ENCODE measurements around the gene ARSK. TPM values are rescaled to one million over a fixed set of nuclear protein-coding genes. Genes with fewer than 3 reads are reported as not detected.

Gene ARSK
- total and polyA plus RNA-seq, 2 experiments from 2014 or later, result 23.2 to 40.8 TPM

GRCh38 chr5:95630394-95630917 is 75.6 kb downstream of the ARSK start (continued):
- TF ChIP-seq, protein P1, sequence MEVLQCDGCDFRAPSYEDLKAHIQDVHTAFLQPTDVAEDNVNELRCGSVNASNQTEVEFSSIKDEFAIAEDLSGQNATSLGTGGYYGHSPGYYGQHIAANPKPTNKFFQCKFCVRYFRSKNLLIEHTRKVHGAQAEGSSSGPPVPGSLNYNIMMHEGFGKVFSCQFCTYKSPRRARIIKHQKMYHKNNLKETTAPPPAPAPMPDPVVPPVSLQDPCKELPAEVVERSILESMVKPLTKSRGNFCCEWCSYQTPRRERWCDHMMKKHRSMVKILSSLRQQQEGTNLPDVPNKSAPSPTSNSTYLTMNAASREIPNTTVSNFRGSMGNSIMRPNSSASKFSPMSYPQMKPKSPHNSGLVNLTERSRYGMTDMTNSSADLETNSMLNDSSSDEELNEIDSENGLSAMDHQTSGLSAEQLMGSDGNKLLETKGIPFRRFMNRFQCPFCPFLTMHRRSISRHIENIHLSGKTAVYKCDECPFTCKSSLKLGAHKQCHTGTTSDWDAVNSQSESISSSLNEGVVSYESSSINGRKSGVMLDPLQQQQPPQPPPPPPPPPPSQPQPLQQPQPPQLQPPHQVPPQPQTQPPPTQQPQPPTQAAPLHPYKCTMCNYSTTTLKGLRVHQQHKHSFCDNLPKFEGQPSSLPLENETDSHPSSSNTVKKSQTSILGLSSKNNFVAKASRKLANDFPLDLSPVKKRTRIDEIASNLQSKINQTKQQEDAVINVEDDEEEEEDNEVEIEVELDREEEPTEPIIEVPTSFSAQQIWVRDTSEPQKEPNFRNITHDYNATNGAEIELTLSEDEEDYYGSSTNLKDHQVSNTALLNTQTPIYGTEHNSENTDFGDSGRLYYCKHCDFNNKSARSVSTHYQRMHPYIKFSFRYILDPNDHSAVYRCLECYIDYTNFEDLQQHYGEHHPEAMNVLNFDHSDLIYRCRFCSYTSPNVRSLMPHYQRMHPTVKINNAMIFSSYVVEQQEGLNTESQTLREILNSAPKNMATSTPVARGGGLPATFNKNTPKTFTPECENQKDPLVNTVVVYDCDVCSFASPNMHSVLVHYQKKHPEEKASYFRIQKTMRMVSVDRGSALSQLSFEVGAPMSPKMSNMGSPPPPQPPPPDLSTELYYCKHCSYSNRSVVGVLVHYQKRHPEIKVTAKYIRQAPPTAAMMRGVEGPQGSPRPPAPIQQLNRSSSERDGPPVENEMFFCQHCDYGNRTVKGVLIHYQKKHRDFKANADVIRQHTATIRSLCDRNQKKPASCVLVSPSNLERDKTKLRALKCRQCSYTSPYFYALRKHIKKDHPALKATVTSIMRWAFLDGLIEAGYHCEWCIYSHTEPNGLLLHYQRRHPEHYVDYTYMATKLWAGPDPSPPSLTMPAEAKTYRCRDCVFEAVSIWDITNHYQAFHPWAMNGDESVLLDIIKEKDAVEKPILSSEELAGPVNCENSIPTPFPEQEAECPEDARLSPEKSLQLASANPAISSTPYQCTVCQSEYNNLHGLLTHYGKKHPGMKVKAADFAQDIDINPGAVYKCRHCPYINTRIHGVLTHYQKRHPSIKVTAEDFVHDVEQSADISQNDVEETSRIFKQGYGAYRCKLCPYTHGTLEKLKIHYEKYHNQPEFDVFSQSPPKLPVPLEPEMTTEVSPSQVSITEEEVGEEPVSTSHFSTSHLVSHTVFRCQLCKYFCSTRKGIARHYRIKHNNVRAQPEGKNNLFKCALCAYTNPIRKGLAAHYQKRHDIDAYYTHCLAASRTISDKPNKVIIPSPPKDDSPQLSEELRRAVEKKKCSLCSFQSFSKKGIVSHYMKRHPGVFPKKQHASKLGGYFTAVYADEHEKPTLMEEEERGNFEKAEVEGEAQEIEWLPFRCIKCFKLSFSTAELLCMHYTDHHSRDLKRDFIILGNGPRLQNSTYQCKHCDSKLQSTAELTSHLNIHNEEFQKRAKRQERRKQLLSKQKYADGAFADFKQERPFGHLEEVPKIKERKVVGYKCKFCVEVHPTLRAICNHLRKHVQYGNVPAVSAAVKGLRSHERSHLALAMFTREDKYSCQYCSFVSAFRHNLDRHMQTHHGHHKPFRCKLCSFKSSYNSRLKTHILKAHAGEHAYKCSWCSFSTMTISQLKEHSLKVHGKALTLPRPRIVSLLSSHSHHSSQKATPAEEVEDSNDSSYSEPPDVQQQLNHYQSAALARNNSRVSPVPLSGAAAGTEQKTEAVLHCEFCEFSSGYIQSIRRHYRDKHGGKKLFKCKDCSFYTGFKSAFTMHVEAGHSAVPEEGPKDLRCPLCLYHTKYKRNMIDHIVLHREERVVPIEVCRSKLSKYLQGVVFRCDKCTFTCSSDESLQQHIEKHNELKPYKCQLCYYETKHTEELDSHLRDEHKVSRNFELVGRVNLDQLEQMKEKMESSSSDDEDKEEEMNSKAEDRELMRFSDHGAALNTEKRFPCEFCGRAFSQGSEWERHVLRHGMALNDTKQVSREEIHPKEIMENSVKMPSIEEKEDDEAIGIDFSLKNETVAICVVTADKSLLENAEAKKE (CRISPR knock-in tag; IDR thresholded peaks at IDR 0.05), result no peak

DNA sequence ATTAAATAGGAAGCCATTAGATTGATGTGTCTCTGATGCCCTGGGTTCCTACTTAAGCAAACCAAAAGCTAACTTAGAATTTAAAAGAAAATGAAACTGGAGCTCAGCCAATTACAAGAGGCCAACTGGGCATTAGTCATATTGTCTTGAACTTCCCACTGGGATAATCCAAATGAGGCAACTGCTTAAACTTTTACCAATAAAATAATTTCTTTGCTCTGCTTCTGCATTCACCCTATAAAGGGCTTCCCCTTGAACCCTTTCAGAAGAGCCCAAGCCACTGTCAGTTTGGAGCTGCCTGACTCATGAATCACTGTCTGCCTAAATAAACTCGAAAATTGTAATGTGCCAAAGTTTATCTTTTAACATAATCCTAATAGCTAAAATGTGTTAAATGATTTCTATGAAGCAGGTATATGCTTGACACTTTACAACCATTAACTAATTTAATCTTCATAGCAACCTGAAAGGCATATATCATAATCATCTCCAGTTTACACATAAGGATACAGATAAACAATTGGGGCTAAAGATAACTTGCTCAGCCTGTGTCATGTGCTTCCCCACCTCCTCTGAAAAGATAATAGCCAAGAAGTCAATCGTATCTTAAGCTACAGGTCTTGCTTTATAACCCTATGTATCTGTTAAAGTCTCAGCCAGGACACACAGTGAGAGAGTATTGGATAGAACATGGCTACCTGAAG is 76.5 kb downstream of the ARSK start:
- H3K27ac Mint-ChIP-seq, result no peak overlapping the region
- Histone ChIP-seq H3F3A (replicated peaks; ENCODE audit: low read depth) (no peaks in the 10 kb centered on the region), H2AFZ (no peak overlapping the region; the same call in 1 of the 2 replicates)
- no peak for TF ChIP-seq JUNB (IDR thresholded peaks at IDR 0.05; ENCODE audit: unreplicated experiment)
- TF ChIP-seq CREB1 (CRISPR knock-in tag; IDR thresholded peaks at IDR 0.05; ENCODE audit: low read depth), result no peak
- no peak for TF ChIP-seq CTCF (conservative IDR thresholded peaks at IDR 0.05; ENCODE audit: low read depth in 2 of 2)
- TF ChIP-seq, protein P2, sequence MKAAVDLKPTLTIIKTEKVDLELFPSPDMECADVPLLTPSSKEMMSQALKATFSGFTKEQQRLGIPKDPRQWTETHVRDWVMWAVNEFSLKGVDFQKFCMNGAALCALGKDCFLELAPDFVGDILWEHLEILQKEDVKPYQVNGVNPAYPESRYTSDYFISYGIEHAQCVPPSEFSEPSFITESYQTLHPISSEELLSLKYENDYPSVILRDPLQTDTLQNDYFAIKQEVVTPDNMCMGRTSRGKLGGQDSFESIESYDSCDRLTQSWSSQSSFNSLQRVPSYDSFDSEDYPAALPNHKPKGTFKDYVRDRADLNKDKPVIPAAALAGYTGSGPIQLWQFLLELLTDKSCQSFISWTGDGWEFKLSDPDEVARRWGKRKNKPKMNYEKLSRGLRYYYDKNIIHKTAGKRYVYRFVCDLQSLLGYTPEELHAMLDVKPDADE (IDR thresholded peaks at IDR 0.05), result no peak
- TF ChIP-seq EZH2 (IDR thresholded peaks at IDR 0.05; ENCODE audit: low read depth, unreplicated experiment), result no peak
- no peak for TF ChIP-seq STAT1 (IDR thresholded peaks at IDR 0.05; ENCODE audit: unreplicated experiment)

More for the DNA sequence above, 76.5 kb downstream of the ARSK start:
- H3K36me3 Mint-ChIP-seq (ENCODE audit: low read depth), result peaks cover 26% of the 10 kb centered on the region
- H3K9me2 ChIP-seq (ENCODE audit: insufficient read depth), result 0 out of 2 replicates have a peak, but pooled peaks cover 11% of the 10 kb centered on the region
- no peak overlapping the region for H3K4me3 Mint-ChIP-seq
- H3K4me1 ChIP-seq (ENCODE audit: insufficient read depth), result no peaks in the 10 kb centered on the region
- no peaks in the 10 kb centered on the region for H3K27me3 ChIP-seq (ENCODE audit: insufficient read depth)
- no peaks in the 10 kb centered on the region for H3K79me2 ChIP-seq (replicated peaks; ENCODE audit: insufficient read depth)
- H3K36me3 ChIP-seq (ENCODE audit: insufficient read depth), result peaks cover 8% of the 10 kb centered on the region
- H3K4me2 ChIP-seq, result no peak overlapping the region
- H3K4me3 ChIP-seq, result no peak overlapping the region
- H4K20me1 ChIP-seq (replicated peaks; ENCODE audit: insufficient read depth), result no peaks in the 10 kb centered on the region
- H3K9me3 Mint-ChIP-seq, result peaks cover 28% of the 10 kb centered on the region
- no peak overlapping the region for H3K27ac ChIP-seq (ENCODE audit: low read depth)
- no peaks in the 10 kb centered on the region for H3K4me1 Mint-ChIP-seq
- peaks cover 3% of the 10 kb centered on the region for H3K27me3 Mint-ChIP-seq (ENCODE audit: insufficient read depth, low read depth, poor library complexity)
- ATAC-seq, result no peak
- DNase-seq (ENCODE audit: low spot score), result no peak

Data from GM23338 (cell line).